HepG2 (cell line): Measurements from ENCODE around the gene SMIM13. TPM values are rescaled to one million over a fixed set of nuclear protein-coding genes. Genes with fewer than 3 reads are reported as not detected.

Source experiments
- ARNTL ChIP-seq: sonication (generic); formaldehyde crosslinking; IDR thresholded peaks from 2 replicates; pipeline ENCODE4 v1.4.0; 2020; ENCODE audit warnings: mild to moderate bottlenecking, missing genetic modification reagents
- CC2D1A ChIP-seq: sonication (generic); formaldehyde crosslinking; IDR thresholded peaks from 2 replicates; pipeline ENCODE4 v1.8.1; 2023; ENCODE audit warnings: mild to moderate bottlenecking, missing genetic modification reagents
- GATAD2A ChIP-seq: IDR thresholded peaks from 2 replicates; pipeline ENCODE4 v1.6.1; 2016
- HES4 ChIP-seq: sonication (generic); formaldehyde crosslinking; IDR thresholded peaks from 2 replicates; pipeline ENCODE4 v1.9.0; 2021; ENCODE audit warnings: mild to moderate bottlenecking, missing genetic modification reagents, borderline replicate concordance
- HIVEP1 ChIP-seq: sonication (generic); formaldehyde crosslinking; IDR thresholded peaks from 2 replicates; pipeline ENCODE4 v1.4.0; 2020; ENCODE audit warnings: mild to moderate bottlenecking, missing genetic modification reagents
- HOXA9 ChIP-seq: sonication (generic); formaldehyde crosslinking; IDR thresholded peaks from 2 replicates; pipeline ENCODE4 v1.8.1; 2022; ENCODE audit warnings: missing genetic modification reagents, mild to moderate bottlenecking, moderate library complexity, borderline replicate concordance
- HOXD1 ChIP-seq: sonication (generic); formaldehyde crosslinking; IDR thresholded peaks from 2 replicates; pipeline ENCODE4 v1.5.0; 2020; ENCODE audit warnings: missing genetic modification reagents
- MAFK ChIP-seq, 2 experiments: IDR thresholded peaks in 1 of 2; conservative IDR thresholded peaks in 1 of 2; 2 replicates each; pipeline ENCODE4 v1.6.1; 2011; ENCODE audit warnings: improper control_type of control experiment in 2 of 2, low read length in 2 of 2
- NKX3-1 ChIP-seq: sonication (generic); formaldehyde crosslinking; IDR thresholded peaks from 2 replicates; pipeline ENCODE4 v1.5.0; 2020; ENCODE audit warnings: missing genetic modification reagents
- RCOR2 ChIP-seq: IDR thresholded peaks from 2 replicates; pipeline ENCODE4 v1.6.1; 2016; ENCODE audit warnings: missing biosample characterization, missing genetic modification reagents
- RFX1 ChIP-seq: fragments of 450-650 bp; IDR thresholded peaks from 2 replicates; pipeline ENCODE4 v1.6.1; 2017
- RORA ChIP-seq: sonication (generic); formaldehyde crosslinking; IDR thresholded peaks from 2 replicates; pipeline ENCODE4 v1.5.0; 2020; ENCODE audit warnings: mild to moderate bottlenecking, missing genetic modification reagents, moderate library complexity
- SNAI1 ChIP-seq: sonication (generic); formaldehyde crosslinking; IDR thresholded peaks from 2 replicates; pipeline ENCODE4 v1.5.0; 2020; ENCODE audit warnings: mild to moderate bottlenecking, missing genetic modification reagents, borderline replicate concordance
- SRSF1 ChIP-seq: fragments of 200-400 bp; formaldehyde crosslinking; optimal IDR thresholded peaks from 2 replicates; pipeline ENCODE3; 2017; ENCODE audit warnings: mild to moderate bottlenecking, low read depth, low read length, moderate library complexity
- TCF12 ChIP-seq, 2 experiments: fragments of 450-650 bp in 1 of 2; sonication (generic) in 1 of 2; formaldehyde crosslinking in 1 of 2; IDR thresholded peaks; 2 replicates each; pipeline versions ENCODE4 v1.6.1 to v1.8.0; 2017 to 2022; ENCODE audit warnings: antibody characterized with exemption in 1 of 2, mild to moderate bottlenecking in 1 of 2, missing genetic modification reagents in 1 of 2, moderate library complexity in 1 of 2
- TMF1 ChIP-seq: sonication (generic); formaldehyde crosslinking; IDR thresholded peaks from 2 replicates; pipeline ENCODE4 v1.8.1; 2022; ENCODE audit warnings: low read depth, missing genetic modification reagents
- XRCC5 ChIP-seq: fragments of 200-400 bp; formaldehyde crosslinking; optimal IDR thresholded peaks from 2 replicates; pipeline ENCODE3; 2017; ENCODE audit warnings: mild to moderate bottlenecking, low read length
- ZBTB38 ChIP-seq: sonication (generic); formaldehyde crosslinking; IDR thresholded peaks from 2 replicates; pipeline ENCODE4 v1.5.1; 2020; ENCODE audit warnings: mild to moderate bottlenecking, missing genetic modification reagents
- ZC3H13 ChIP-seq: sonication (generic); formaldehyde crosslinking; IDR thresholded peaks from 2 replicates; pipeline ENCODE4 v1.8.1; 2023; ENCODE audit warnings: mild to moderate bottlenecking, missing genetic modification reagents, moderate library complexity
- ZFP36L1 ChIP-seq: sonication (generic); formaldehyde crosslinking; IDR thresholded peaks from 2 replicates; pipeline ENCODE4 v1.8.0; 2022; ENCODE audit warnings: mild to moderate bottlenecking, missing genetic modification reagents, moderate library complexity
- ZNF225 ChIP-seq: sonication (generic); formaldehyde crosslinking; IDR thresholded peaks from 2 replicates; pipeline ENCODE4 v1.4.0; 2020; ENCODE audit warnings: mild to moderate bottlenecking, missing genetic modification reagents
- ZNF296 ChIP-seq: sonication (generic); formaldehyde crosslinking; conservative IDR thresholded peaks from 2 replicates; pipeline ENCODE4 v1.5.0; 2020; ENCODE audit warnings: mild to moderate bottlenecking, missing genetic modification reagents
- ZNF317 ChIP-seq: sonication (generic); formaldehyde crosslinking; IDR thresholded peaks from 2 replicates; pipeline ENCODE4 v1.5.0; 2020; ENCODE audit warnings: mild to moderate bottlenecking, missing genetic modification reagents
- ZNF432 ChIP-seq: sonication (generic); formaldehyde crosslinking; IDR thresholded peaks from 2 replicates; pipeline ENCODE4 v1.5.0; 2020; ENCODE audit warnings: missing genetic modification reagents, mild to moderate bottlenecking, borderline replicate concordance
- ZNF570 ChIP-seq: sonication (generic); formaldehyde crosslinking; IDR thresholded peaks from 2 replicates; pipeline ENCODE4 v1.4.0; 2020; ENCODE audit warnings: mild to moderate bottlenecking, missing genetic modification reagents, borderline replicate concordance
- ZNF678 ChIP-seq: sonication (generic); formaldehyde crosslinking; IDR thresholded peaks from 2 replicates; pipeline ENCODE4 v1.4.0; 2020; ENCODE audit warnings: mild to moderate bottlenecking, missing genetic modification reagents
- ZSCAN22 ChIP-seq: sonication (generic); formaldehyde crosslinking; IDR thresholded peaks from 2 replicates; pipeline ENCODE4 v1.4.0; 2020; ENCODE audit warnings: mild to moderate bottlenecking, missing genetic modification reagents
- polyA plus RNA-seq, 8 experiments: library from polyadenylated mRNA; depleted of rRNA in 3 of 8; stranded (reverse) in 7 of 8; unstranded in 1 of 8; fragments of >200 nt; fragmentation: Illumina TruSeq in 4 of 8; extraction: Trizol in 4 of 8; gene quantifications; 2 replicates each; pipeline versions ENCODE4 v1.2.1 to v1.2.3, GENCODE V29; 2011 to 2016; ENCODE audit warnings: low read depth in 4 of 8, missing spikeins in 1 of 8, mixed read lengths in 1 of 8; ENCODE audit not compliant: insufficient read depth in 1 of 8
- total RNA-seq, 5 experiments: library from RNA; depleted of rRNA; stranded (reverse); fragments of >200 nt; fragmentation: Illumina TruSeq; extraction: Trizol; gene quantifications; 2 replicates each; pipeline ENCODE4 v1.2.3, GENCODE V29; 2016; ENCODE audit warnings: low read depth in 1 of 5
- TF ChIP-seq, protein P1 (sequence below): sonication (generic); formaldehyde crosslinking; IDR thresholded peaks from 2 replicates; pipeline ENCODE4 v1.5.1; 2020; ENCODE audit warnings: missing genetic modification reagents, mild to moderate bottlenecking, borderline replicate concordance
- TF ChIP-seq, protein P2 (sequence below): IDR thresholded peaks from 2 replicates; pipeline ENCODE4 v1.6.1; 2016; ENCODE audit warnings: missing genetic modification reagents, missing compliant biosample characterization
- TF ChIP-seq, protein P3 (sequence below): sonication (generic); formaldehyde crosslinking; IDR thresholded peaks from 2 replicates; pipeline ENCODE4 v1.8.0; 2022; ENCODE audit warnings: missing genetic modification reagents, mild to moderate bottlenecking, inconsistent platforms, borderline replicate concordance

SMIM13 gene
- total and polyA plus RNA-seq, 2 of the 13 experiments (the other 11 are each of a cell fraction or from before 2014, with no cell fraction given): 2.7 to 10.2 TPM

DNA sequence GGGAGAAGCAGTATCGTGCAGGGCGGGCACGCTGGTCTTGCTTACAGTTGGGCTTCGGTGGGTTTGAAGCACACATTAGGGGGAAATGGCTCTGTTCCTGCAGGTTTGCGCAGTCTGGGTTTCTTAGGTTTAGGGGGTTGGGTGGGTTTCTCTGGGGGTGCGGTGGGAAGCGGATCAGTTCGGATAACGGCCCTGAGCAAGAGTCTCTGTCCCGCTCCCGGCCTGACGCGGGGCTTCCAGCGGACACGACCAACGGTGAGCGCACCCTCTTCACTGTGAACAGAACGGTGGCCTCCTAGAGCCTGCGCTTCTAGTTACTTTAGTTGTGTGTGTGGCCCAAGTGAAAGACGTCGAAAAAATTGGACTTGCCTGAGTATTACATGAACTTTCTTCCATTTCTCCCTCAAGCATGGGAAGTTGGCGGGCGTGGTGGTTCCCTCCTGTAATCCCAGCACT is 48.9 kb upstream of the SMIM13 start (continued):
- TF ChIP-seq HOXD1 (CRISPR knock-in tag) (no peak), MAFK (conservative IDR thresholded peaks at IDR 0.05 in 1 of 2, IDR thresholded peaks at IDR 0.05 in 1 of 2; ENCODE audit: low read length in 2 of 2) (no peak), ZNF296 (CRISPR knock-in tag) (no peak), ZFP36L1 (no peak), HIVEP1 (CRISPR knock-in tag) (0 out of 2 replicates have a peak, but pooled peaks have one; percentile 28), CC2D1A (CRISPR knock-in tag) (peak; percentile 92; the same call in 1 of the 2 replicates), ZNF432 (no peak), TCF12 (IDR thresholded peaks at IDR 0.05) (no peak), TCF12 (CRISPR knock-in tag; IDR thresholded peaks at IDR 0.05) (no peak), ZSCAN22 (CRISPR knock-in tag) (no peak), ZNF678 (CRISPR knock-in tag) (no peak), HES4 (CRISPR knock-in tag) (0 out of 2 replicates have a peak, but pooled peaks have one; percentile 2), TMF1 (CRISPR knock-in tag) (no peak), RFX1 (no peak), RORA (no peak), ZNF317 (CRISPR knock-in tag) (no peak), ZNF570 (CRISPR knock-in tag) (no peak), SNAI1 (CRISPR knock-in tag) (no peak), ZBTB38 (CRISPR knock-in tag) (0 out of 2 replicates have a peak, but pooled peaks have one; percentile 62), XRCC5 (no peak), GATAD2A (CRISPR knock-in tag) (no peak), NKX3-1 (CRISPR knock-in tag) (no peak), HOXA9 (0 out of 2 replicates have a peak, but pooled peaks have one; percentile 34), ZC3H13 (0 out of 2 replicates have a peak, but pooled peaks have one; percentile 57), RCOR2 (CRISPR knock-in tag) (no peak), SRSF1 (no peak), ZNF225 (CRISPR knock-in tag) (no peak), ARNTL (CRISPR knock-in tag) (no peak)
- TF ChIP-seq, protein P1, sequence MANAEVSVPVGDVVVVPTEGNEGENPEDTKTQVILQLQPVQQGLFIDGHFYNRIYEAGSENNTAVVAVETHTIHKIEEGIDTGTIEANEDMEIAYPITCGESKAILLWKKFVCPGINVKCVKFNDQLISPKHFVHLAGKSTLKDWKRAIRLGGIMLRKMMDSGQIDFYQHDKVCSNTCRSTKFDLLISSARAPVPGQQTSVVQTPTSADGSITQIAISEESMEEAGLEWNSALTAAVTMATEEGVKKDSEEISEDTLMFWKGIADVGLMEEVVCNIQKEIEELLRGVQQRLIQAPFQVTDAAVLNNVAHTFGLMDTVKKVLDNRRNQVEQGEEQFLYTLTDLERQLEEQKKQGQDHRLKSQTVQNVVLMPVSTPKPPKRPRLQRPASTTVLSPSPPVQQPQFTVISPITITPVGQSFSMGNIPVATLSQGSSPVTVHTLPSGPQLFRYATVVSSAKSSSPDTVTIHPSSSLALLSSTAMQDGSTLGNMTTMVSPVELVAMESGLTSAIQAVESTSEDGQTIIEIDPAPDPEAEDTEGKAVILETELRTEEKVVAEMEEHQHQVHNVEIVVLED (CRISPR knock-in tag): no peak; the same call in 1 of the 2 replicates
- TF ChIP-seq, protein P2, sequence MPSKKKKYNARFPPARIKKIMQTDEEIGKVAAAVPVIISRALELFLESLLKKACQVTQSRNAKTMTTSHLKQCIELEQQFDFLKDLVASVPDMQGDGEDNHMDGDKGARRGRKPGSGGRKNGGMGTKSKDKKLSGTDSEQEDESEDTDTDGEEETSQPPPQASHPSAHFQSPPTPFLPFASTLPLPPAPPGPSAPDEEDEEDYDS: no peak
- TF ChIP-seq, protein P3, sequence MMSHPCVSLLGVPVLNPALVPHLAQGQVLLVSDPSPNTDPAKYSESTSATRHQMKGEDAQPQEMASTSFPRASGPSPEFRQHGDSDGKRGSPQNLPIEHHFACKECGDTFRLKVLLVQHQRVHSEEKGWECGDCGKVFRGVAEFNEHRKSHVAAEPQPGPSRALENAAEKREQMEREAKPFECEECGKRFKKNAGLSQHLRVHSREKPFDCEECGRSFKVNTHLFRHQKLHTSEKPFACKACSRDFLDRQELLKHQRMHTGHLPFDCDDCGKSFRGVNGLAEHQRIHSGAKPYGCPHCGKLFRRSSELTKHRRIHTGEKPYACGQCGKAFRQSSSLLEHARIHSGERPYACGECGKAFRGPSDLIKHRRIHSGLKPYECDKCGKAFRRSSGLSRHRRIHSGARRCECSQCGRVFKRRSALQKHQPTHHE (CRISPR knock-in tag): no peak
